ENCODE data around the gene MAGI2.
"Not testable (repeated sequence)": the region's sequence is repeated elsewhere in the genome, so short reads cannot be mapped to it uniquely, and the experiment has no call there.

MAGI2 gene

DNA sequence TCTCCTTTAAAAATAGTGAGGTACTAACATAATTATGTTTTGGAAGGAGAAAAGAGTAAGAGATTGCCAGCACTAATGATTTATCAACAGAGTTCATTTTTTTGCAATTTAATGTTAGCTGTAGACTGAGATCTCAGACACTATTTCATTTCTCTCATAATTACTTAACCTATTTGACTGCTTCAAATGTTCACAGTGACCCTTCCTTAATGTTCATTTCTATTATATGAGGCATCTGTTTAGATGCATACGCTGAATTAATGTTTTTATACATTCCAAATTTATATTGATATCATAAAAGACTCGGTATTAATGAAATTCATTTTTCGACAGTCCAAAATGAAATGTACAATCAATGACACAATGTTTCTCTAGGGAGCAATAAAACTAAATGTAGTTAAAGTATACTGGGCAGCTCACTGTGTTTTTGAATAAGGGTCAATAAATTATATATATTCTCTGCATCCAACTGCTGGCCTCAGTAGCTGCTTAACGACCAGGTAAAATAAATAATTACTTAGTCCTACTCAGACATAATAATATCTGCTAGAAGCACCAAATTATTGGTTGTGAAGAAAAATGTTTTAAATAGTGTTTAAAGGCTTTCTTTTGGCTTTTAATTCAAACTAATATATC, 373.4 kb downstream of the MAGI2 start:
- DNase-seq (ENCODE audit: extremely low read depth, low read depth), result no peak

DNA sequence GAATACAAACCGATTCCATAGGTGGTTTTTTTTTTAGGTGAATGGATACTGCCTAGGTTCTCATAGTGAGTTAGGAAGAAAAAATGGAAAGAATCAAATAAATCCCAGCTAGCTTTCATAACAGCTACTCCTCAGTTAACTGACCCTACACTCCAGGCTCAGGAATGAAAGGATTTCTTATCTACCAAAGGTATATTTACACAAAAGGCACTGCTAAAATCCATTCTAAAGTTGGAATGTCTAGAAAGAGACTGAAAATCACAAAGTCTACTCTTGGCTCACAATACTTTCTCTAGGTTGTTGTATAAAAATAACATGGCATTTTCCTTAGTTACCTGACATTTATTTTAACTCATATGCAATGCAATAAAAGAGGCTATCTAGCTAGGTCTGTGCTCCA, 375.2 kb downstream of the MAGI2 start:
- TF ChIP-seq, protein P1, sequence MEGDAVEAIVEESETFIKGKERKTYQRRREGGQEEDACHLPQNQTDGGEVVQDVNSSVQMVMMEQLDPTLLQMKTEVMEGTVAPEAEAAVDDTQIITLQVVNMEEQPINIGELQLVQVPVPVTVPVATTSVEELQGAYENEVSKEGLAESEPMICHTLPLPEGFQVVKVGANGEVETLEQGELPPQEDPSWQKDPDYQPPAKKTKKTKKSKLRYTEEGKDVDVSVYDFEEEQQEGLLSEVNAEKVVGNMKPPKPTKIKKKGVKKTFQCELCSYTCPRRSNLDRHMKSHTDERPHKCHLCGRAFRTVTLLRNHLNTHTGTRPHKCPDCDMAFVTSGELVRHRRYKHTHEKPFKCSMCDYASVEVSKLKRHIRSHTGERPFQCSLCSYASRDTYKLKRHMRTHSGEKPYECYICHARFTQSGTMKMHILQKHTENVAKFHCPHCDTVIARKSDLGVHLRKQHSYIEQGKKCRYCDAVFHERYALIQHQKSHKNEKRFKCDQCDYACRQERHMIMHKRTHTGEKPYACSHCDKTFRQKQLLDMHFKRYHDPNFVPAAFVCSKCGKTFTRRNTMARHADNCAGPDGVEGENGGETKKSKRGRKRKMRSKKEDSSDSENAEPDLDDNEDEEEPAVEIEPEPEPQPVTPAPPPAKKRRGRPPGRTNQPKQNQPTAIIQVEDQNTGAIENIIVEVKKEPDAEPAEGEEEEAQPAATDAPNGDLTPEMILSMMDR (IDR thresholded peaks at IDR 0.05; ENCODE audit: low read depth, low read length), result no peak
- no peak for DNase-seq (ENCODE audit: extremely low read depth, low read depth)

More for the DNA sequence above, 373.4 kb downstream of the MAGI2 start:
- TF ChIP-seq, protein P1 (IDR thresholded peaks at IDR 0.05; ENCODE audit: low read depth, low read length), result no peak

DNA sequence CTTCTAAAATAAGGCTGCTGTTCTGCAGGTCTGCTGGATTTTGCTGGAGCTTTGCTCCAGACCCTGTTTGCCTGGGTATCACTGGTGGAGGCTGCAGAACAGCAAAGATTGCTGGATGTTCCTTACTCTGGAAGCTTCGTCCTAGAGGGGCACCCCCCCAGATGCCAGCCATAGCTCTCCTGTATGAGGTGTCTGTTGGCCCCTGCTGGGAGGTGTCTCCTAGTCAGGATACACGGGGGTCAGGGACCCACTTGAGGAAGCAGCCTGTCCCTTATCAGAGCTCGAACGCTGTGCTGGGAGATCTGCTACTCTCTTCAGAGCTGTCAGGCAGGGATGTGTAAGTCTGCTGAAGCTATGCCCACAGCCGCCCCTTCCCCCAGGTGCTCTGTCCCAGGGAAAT, 382.3 kb downstream of the MAGI2 start:
- not testable (repeated sequence) for DNase-seq (ENCODE audit: extremely low read depth, low read depth)

DNA sequence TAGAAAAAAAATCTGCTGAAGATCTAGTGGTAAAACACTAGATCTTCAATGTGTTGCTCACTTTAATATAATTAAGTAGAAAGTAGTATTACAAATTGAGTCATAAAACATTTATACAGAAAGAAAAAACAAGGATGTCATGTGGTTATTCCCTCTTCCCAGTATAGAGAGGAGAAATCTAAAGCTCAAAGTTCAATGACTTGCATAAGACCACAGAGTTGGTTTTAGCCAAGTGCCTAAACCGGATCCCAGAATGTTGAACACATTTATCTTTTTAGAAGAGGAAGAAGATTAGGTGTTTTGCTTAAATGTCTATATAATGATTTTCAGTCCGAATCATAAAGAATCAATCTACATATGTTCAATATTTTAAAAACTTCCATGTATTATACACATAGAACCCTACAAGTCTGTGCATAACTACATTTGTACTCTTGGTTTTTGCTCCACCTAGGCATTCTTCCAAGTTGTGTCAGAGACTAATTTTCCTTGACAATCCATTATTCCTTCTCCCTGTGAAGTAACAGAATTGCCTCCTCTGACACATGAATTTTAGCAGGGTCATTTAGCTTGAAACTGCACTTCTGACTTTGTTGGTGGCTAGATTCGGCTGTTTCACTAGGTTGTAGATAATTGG, 389.2 kb downstream of the MAGI2 start:
- no peak for DNase-seq (ENCODE audit: extremely low read depth, low read depth)
- TF ChIP-seq, protein P1 (IDR thresholded peaks at IDR 0.05; ENCODE audit: low read depth, low read length), result no peak

DNA sequence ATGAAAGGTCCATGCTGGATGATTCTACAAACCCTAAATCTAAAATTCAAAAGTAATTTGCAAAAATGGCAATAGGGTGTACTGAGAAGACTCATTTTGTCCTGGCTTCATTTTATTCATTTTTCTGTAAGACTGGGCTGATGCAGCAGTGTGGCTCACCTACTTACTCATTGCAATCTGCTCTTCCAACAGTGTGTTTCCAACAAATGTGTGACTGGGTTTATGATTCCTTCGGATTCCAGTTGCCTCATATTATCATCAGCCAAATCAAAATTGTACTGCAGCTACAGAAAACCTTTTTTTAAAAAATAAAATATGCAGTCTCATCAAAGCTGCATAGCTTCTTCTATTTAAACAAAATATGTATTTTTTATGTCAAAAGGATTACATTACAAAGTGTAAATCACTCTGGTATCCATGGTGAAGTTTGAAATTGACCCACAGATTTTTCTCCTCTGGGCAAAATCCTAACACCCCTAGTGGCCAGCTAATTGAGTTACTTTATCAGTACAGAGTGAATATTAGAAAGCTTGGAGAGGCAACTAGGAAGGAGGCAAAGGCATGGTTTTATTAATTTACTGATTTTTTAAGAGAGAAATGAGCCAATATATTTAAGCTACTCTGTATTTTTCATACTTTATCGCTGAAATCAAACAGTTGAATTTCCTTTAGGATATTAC, 390.3 kb downstream of the MAGI2 start:
- TF ChIP-seq, protein P1 (IDR thresholded peaks at IDR 0.05; ENCODE audit: low read depth, low read length), result no peak
- no peak for DNase-seq (ENCODE audit: extremely low read depth, low read depth)

DNA sequence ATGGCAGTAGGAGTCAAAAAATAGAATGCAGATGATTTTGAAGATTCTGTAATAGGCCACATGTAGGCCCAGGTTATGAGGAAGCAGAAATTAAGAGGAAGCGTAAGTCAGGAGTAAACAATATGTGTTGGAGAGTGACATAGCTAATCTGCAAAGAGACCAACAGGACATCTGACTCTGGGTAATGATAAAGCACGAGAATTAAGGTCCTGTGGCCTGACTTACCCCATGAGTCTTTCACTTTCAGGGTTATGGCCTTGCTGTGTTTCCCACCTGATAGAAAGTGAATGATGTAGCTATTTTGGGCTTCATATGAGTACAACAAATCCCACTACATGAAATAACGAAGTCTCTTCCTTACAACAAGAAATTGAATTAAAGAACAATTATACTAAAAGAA, 393.0 kb downstream of the MAGI2 start:
- TF ChIP-seq, protein P1 (IDR thresholded peaks at IDR 0.05; ENCODE audit: low read depth, low read length), result no peak
- DNase-seq (ENCODE audit: extremely low read depth, low read depth), result no peak

DNA sequence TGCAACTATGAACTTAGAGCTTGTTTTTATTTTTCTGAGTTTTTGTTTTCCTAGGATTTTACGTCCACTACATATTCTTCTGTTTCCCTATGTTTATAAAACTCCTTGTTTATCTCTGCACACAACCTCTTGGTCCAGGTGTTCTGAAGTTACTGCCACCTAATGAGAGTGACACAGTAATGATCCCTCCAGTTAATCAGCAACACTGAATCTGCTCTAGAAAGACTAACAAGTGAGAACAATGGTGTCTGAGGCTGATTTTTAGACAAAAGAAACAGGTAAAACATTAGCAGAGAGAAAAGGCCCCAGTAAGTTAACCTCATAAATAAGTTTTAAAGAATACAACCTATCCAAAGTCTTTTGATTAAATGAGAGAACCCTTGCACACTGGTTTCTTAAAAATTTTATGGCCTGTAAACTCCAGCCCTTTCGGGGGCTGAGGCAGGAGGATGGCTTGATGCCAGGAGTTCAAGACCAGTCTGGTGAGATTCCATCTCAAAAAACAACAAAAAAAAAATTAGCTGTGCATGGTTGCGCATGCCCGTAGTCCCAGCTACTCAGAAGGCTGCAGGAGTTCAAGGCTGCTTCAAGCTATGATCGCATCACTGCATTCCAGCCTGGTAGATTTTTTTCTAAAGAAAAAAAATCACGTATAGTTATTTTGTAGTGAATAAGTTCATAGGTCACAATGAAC, 397.6 kb downstream of the MAGI2 start:
- DNase-seq (ENCODE audit: extremely low read depth, low read depth), result no peak
- TF ChIP-seq, protein P1 (IDR thresholded peaks at IDR 0.05; ENCODE audit: low read depth, low read length), result no peak

Data from AG09319 (cell line).